K562 (cell line): ENCODE measurements around the gene NFATC4. TPM values are rescaled to one million over a fixed set of nuclear protein-coding genes. Genes with fewer than 3 reads are reported as not detected.

ENCODE experiments used
- ATF3 ChIP-seq, 2 experiments: fragments of 450-650 bp in 1 of 2; sonication (generic) in 1 of 2; formaldehyde crosslinking in 1 of 2; IDR thresholded peaks in 1 of 2; conservative IDR thresholded peaks in 1 of 2; 2 replicates each; pipeline versions ENCODE4 v1.6.1 to v1.8.1; 2016 to 2023; ENCODE audit warnings: mild to moderate bottlenecking in 2 of 2, moderate library complexity in 2 of 2, inconsistent platforms in 1 of 2, missing genetic modification reagents in 1 of 2
- BDP1 ChIP-seq: IDR thresholded peaks from 3 replicates; pipeline ENCODE4 v1.6.1; 2011; ENCODE audit not compliant: insufficient read length, insufficient read depth
- EP400 ChIP-seq: fragments of 450-650 bp; IDR thresholded peaks from 2 replicates; pipeline ENCODE4 v1.6.1; 2017; ENCODE audit warnings: antibody characterized with exemption, mild to moderate bottlenecking, moderate library complexity
- FOSL1 ChIP-seq: fragments of 200-800 bp; sonication (Bioruptor generic); conservative IDR thresholded peaks from 2 replicates; pipeline ENCODE4 v1.6.1; 2016; ENCODE audit warnings: missing genetic modification characterization, missing compliant biosample characterization
- HDAC6 ChIP-seq: IDR thresholded peaks from 2 replicates; pipeline ENCODE4 v1.6.1; 2012; ENCODE audit warnings: low read depth, mild to moderate bottlenecking, control low read depth, inconsistent platforms, low read length, moderate library complexity
- HMBOX1 ChIP-seq: sonication (generic); IDR thresholded peaks from 2 replicates; pipeline ENCODE4 v1.6.1; 2016
- MITF ChIP-seq: IDR thresholded peaks from 2 replicates; pipeline ENCODE4 v1.6.1; 2014; ENCODE audit warnings: antibody characterized with exemption
- PKNOX1 ChIP-seq: fragments of 450-650 bp; IDR thresholded peaks from 2 replicates; pipeline ENCODE4 v1.6.1; 2016
- SP1 ChIP-seq: sonication (generic); formaldehyde crosslinking; IDR thresholded peaks from 2 replicates; pipeline ENCODE4 v1.8.1; 2022; ENCODE audit warnings: mild to moderate bottlenecking, missing genetic modification reagents
- THRAP3 ChIP-seq: fragments of 450-650 bp; IDR thresholded peaks from 2 replicates; pipeline ENCODE4 v1.6.1; 2016; ENCODE audit warnings: mild to moderate bottlenecking, inconsistent platforms, borderline replicate concordance
- VEZF1 ChIP-seq: fragments of 200-800 bp; sonication (Bioruptor generic); IDR thresholded peaks from 2 replicates; pipeline ENCODE4 v1.6.1; 2017; ENCODE audit warnings: missing genetic modification characterization, missing compliant biosample characterization
- ZKSCAN8 ChIP-seq: fragments of 200-800 bp; sonication (Bioruptor generic); IDR thresholded peaks from 2 replicates; pipeline ENCODE4 v1.6.1; 2016; ENCODE audit warnings: missing genetic modification characterization, missing compliant biosample characterization
- ZNF277 ChIP-seq: fragments of 250-450 bp; sonication (Bioruptor Pico); IDR thresholded peaks from 2 replicates; pipeline ENCODE4 v1.8.0; 2022; ENCODE audit warnings: inconsistent platforms, mild to moderate bottlenecking, moderate library complexity, borderline replicate concordance
- polyA plus RNA-seq, 8 experiments: library from polyadenylated mRNA; depleted of rRNA in 4 of 8; stranded (reverse) in 5 of 8; unstranded in 3 of 8; fragments of >200 nt; fragmentation: Nextera tagmentation in 2 of 8; fragmentation: Illumina TruSeq in 1 of 8; extraction: Ambion mirVana in 2 of 8; extraction: Trizol in 1 of 8; gene quantifications; 2 replicates each; pipeline versions ENCODE4 v1.2.1 to v1.2.3, GENCODE V29; 2011 to 2014; ENCODE audit warnings: inconsistent platforms in 1 of 8, missing spikeins in 1 of 8
- total RNA-seq, 7 experiments: library from RNA; depleted of rRNA in 6 of 7; stranded (reverse); fragments of >200 nt in 6 of 7; fragmentation: Illumina TruSeq in 2 of 7; extraction: Trizol in 2 of 7; gene quantifications; 2 replicates each; pipeline versions ENCODE4 v1.2.1 to v1.2.3, GENCODE V29; 2011 to 2021; ENCODE audit warnings: low replicate concordance in 1 of 7

NFATC4 gene
- total and polyA plus RNA-seq, 9 of the 15 experiments (the other 6 are each of a cell fraction or from before 2014, with no cell fraction given): 0.25 to 3.8 (median 0.78) TPM; not detected in 1

GRCh38 chr14:24414077-24414476 is 46.1 kb downstream of the NFATC4 start (continued):
- TF ChIP-seq HMBOX1 (peak; percentile 80), ZNF277 (CRISPR knock-in tag) (no peak), ATF3 (IDR thresholded peaks at IDR 0.05) (peak; percentile 8; the same call in 1 of the 2 replicates), ATF3 (CRISPR knock-in tag; conservative IDR thresholded peaks at IDR 0.05) (no peak), THRAP3 (no peak), SP1 (no peak), PKNOX1 (peak; percentile 66), MITF (no peak), EP400 (no peak), FOSL1 (tag) (peak; percentile 44; the same call in 1 of the 2 replicates), BDP1 (no peak), HDAC6 (no peak), ZKSCAN8 (no peak), VEZF1 (CRISPR knock-in tag) (peak; percentile 57)
